Head of caudate nucleus (tissue), 42 donors: ENCODE measurements around the gene PPP1R27.
"Not testable (repeated sequence)": the region's sequence is repeated elsewhere in the genome, so short reads cannot be mapped to it uniquely, and the experiment has no call there.

Source experiments
- DNase-seq, 42 donors: peaks; one replicate each; pipeline versions ENCODE4 v3.0.0 to v3.0.0-alpha.2; 2020 to 2021; ENCODE audit warnings: mixed read lengths in 7 of 42
- intact Hi-C: fragments of 100-400 bp; cut with DNase I; formaldehyde crosslinking; loops from one replicate; pipeline ENCODE4 v1.15.0; 2022

PPP1R27 gene

DNA sequence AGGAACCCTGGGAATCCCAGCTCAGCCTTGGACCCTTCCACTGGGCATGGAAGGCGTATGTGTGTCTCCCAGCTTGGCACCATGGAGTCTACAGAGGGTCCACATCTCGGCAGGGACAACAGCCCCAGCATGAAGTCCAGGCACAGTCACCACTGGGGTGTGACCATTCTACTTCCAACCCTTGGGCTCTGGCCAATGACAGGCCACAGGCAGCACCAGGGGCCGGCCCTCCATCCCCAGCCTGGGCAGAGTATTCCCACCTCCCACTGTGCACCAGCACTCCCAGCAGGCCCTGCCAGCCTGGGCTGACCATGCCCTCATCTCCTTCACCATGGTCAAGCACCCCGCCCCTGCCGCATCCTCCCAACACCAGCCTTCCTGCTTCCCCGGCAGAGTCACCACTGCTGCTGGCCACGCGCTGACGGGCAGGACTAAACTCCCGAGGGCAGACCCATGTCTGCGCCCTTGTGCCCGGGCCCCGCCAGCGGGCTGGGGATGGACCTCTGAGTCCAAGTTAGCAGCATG is 9.5 kb upstream of the PPP1R27 start:
- intact Hi-C loops: no loop called here
- no peak for DNase-seq

DNA sequence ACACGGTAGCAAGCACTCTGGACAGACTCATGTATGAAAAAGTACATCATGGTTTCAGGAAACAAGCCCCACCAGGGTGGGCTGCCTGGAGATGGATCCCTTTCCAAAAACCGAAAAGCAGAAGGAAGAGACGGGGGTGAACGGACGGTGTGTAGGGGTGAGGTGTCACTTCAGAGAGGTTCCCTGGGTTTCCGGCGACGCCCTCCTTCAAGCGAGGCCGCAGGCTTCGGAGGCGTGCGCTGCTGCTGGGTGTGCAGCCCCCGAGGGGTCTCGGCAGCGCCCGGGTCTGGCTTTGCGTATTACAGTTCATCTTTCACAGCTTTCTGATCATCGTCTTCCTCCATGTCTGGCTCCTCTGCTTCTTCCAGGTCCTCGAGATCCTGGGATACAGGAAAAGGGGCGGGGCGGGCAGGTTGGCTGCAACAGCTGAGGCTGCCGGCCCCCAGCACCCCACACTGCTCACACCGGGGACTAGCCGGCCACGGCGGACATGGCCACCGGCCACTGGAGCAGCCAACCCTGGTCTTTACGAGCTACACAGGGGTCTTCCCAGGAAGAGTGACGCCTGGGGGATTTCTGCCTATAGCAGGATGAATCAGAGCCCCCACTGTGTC is 9.0 kb upstream of the PPP1R27 start:
- DNase-seq: no peak
- intact Hi-C loops: no loop called here

DNA sequence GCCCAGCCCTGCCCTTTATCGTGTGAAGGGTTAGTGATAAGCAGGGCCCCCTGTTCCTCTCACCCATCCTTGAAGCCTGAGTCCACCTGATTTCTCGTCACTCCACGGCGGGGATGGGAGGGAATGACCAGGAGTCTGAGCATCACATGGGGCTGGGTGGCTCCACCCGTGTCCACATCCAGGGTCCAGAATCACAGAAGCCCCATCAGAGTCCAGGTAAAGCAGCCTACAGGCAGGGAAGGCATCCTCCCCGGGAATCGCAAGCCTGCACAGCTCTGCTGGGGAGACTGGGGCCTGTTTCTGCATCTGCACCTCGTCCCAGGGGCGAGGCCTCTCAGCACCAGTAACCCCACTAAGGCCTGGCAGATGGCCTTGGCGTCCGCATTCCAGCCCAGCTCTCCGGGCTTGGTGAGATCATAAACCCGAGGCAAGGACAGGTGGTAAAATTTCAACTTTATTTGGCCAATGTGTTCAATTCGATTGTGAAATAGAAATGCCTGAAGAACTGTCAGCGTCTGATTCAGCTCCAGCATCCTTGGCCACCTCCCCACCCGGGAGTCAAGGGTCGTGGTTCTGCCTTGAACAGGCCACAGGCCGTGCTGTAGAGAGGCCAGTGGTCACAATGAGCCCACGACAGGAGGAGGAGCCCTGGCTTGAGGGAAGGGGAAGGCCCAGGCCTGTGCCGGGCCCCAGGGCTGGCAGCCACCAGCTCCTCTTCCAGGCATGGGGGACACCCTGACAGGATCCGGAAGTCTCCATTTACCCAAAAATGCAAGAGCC is 8.1 kb upstream of the PPP1R27 start:
- intact Hi-C loops: no loop called here
- DNase-seq: no peak

DNA sequence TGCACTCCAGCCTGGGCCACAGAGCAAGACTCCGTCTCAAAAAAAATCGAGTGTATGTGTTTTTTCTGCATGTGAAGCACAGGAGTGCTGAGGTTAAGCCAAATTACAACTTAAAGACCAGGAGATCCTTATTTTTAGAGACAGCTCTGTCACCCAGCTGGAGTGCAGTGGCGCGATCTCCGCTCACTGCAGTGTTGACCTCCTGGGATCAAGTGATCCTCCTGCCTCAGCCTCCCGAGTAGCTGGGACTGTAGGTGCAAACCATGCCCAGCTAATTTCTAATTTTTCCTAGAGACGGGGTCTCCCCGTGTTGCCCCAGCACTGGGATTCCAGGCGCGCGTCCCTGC is 7.5 kb upstream of the PPP1R27 start:
- intact Hi-C loops: no loop called here
- DNase-seq: no peak

DNA sequence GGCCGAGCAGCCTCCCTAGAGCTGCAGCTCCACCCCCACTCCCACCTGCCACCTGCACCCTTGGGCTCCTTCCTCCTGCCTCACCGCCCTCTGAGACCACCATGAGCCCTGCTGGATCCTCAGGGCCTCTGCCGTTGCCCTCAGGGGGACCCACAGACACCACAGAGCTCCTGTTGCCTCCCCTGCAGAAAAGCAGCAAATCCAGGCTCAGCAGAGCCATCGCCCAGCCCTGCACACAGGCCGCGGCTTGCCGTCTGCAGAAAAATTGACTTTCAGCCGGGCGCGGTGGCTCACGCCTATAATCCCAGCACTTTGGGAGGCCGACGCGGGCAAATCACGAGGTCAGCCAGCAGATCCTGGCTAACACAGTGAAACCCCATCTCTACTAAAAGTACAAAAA is 7.0 kb upstream of the PPP1R27 start:
- intact Hi-C loops: no loop called here
- no peak for DNase-seq

DNA sequence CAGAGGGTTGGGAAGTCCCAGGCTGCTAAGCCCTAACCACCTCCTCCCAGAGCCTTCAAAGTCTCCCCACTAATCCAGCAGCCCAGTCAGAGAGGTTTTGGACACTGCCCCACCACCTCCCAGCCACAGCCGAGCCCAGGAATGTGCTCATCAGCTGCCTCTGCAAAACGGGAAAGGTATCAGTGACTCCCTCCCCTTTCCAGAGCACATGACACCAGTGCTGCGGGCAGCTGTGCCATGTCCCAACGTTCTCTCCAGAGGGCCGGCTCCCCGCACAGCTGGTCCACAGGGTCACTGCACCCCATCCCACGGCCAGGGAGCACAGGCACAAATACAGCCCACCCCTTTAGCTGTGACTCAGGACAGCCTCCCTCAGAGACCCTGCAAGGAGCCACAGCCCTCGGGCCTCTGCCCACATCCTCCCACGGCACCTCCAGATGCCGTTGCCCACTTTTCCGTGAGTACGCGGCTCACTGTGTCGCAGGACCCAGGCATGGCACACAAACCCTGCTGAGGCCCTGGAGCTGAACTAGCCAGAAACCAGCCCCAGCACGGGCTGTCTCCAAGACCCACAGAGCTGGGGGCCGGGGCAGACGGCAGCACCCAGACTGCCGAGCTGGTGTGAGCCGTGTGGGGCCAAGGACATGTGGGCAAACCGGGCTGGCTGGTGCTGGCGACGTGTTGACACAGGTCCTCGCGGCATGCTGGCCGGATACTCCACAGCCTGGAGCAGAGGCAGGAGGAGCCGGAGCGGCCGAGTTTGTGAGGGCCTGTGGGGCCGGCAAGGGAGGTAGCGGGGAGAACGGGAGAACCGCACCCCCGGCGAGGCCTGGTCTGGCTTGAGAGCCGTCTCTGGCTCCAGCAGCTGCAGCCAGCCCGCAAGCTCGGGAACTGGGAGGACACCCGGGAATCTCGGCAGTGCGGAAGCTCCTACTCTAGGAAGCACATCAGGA is 6.3 kb upstream of the PPP1R27 start:
- DNase-seq: no peak
- intact Hi-C loops: no loop called here

DNA sequence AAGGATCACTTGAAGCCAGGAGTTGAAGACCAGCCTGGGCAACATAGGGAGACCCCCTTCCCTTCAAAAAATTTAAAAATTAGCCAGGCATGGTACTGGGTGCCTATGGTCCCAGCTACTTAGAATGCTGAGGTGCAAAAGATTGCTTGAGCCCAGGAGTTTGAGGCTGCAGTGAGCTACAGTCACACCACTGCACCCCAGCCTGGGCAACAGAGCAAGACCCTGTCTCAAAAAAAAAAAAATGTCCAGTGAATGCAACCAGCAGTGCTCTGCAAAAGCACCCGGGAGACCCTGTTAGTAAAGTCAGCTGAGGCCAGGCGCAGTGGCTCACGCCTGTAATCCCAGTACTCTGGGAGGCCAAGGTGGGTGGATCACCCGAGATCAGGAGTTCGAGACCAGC is 5.2 kb upstream of the PPP1R27 start:
- DNase-seq, intact Hi-C loops: not testable (repeated sequence)

DNA sequence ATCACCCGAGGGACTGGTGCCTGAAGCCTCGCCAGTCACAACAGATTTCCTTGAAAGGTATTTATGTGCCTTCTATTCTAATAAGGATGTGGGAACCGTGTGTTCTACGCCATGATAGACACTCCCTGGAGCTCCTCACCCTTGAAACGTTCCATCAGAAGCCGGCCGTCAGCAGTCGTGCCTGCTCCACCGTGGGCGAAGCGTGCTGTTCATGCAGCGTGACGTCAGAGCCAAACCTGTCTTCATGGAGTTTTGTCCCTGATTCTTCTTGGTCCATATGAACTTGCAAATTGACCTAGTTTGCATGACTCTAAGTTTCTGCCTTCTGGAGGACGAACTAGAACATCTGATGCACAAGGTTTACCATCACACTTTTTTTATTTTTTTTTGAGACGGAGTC is 4.5 kb upstream of the PPP1R27 start:
- intact Hi-C loops: no loop called here

DNA sequence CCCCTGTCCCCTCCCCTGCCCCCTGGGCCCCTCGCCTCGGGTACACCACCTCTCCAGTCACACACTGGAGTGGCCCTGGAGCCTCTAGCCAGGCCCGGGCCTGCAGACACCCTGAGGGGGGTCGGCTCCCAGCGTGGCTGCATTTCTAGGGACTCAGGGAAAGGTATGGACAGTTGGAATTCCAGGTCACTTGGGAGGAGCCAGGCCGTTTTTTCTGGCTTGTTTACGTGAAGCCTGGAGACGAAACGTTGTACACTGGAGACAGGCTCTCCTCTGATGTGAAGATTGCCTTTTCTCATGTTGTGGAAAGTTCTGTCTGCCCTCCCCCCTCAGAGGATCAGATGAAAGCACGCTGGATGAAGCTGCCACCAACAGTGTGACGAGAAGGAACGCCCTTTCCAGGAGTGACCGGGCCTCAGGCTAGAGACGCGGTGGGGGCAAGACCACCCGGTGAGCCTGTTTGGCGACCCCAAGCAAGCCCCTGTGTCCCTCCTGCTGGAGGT is 4.0 kb upstream of the PPP1R27 start:
- intact Hi-C loops: no loop called here
- no peak for DNase-seq

More for the DNA sequence above, 4.5 kb upstream of the PPP1R27 start:
- no peak for DNase-seq

DNA sequence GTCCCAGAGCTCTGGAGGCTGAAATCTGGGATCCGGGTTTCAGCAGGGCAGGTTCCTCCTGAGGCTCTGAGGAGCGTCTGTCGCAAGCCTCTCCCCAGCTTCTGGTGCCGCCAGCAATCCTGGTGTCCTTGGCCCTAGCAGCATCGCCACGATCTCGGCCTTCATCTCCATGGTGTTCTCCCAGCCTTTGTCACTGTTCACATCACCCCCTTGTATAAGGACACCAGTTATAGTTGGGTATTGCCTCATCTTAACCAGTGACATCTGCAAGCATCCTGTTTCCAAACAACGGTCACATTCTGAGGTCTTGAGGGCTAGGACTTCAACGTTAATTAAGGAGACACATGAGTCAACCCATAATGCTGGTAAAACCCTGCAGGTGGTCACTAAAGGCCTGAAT is 2.8 kb upstream of the PPP1R27 start:
- intact Hi-C loops: loop anchor here (2.0 kb wide), 1 partner anchor 21 kb away; no protein-coding TSS in a partner anchor
- no peak for DNase-seq

DNA sequence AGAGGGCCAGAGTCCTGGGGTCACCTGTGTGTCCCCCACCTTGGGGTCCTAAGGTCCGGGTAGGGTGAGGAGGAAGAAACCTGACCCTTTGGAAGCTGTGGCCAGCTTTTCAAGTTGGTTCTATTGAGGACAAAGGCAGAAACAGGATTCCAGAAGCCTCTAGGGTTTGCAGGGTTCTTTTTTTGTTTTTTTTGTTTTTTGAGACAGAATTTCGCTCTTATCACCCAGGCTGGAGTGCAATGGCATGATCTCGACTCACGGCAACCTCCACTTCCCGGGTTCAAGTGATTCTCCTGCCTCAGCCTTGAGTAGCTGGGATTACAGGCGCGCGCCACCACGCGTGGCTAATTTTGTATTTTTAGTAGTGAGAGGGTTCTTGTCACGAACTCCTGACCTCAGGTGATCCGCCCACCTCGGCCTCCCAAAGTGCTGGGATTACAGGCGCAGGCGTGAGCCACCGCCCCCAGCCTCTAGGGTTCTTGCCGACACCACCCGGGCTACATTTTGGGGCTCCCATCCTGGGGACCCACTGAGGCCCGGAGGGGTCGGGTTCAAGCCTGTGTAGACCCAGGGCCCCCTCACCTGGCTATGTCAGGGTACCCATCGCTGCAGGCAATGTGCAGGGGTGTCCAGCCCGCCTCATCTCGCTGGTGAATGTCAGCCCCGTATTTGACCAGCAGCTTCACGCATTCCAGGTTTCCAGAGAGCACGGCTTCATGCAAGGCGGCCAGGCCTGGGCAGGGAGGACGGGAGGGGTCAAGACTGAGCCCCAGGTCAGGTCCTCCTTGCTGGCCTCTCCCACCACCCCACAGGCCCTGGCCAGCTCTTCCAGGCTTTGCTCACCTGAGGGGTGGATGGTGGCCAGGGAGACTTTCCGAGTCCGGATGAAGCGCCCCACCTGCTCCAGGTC is 674 bp downstream of the PPP1R27 start:
- intact Hi-C loops: no loop called here
- DNase-seq: peak in 25 of 42 donors; percentile 5 to 51 (median 28)

DNA sequence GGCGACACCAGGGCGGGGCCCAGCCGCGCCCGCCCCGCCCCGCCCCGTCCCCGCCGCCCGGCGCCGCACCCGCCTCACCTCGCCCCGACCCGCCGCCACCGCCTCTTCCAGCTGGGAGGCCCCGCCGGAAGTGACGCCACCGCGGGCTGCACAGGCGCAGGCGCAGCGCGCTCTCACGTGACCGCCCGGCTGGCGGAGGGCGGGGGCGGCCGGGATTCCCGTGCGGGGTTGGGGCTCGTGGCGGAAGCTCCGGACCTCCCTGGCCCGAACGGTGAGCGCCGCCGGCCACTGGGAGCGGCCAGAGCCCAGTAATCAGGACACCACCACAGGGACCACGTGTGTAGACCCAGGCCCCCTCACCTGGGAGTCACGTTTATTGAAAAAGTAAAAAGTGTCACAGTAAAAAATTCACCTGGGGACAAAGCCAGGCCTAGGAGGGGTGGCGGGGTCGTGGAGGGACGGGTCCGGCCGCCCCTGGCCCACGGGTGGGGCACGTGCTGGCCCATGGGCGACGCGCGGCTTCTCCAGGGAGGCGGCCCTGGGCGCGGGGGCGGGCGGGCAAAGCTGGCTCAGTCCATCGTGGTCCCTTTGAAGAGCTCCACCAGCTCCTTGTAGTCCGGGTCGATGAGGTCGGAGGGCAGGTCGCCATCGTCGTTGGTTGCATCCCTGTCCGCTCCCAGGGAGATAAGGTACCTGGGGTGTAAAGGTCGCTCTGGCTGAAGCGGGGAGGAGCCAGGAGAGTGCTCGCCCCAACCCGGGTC is 1.5 kb downstream of the PPP1R27 start, which contains the start of gene MCRIP1:
Gene MCRIP1, minus strand, starts transcription at position 132 of the 761 bp plus-strand sequence. CDS start 8,785 bp downstream, outside the sequence.
- DNase-seq: peak; percentile 57 to 97 (median 93)
- intact Hi-C loops: no loop called here

DNA sequence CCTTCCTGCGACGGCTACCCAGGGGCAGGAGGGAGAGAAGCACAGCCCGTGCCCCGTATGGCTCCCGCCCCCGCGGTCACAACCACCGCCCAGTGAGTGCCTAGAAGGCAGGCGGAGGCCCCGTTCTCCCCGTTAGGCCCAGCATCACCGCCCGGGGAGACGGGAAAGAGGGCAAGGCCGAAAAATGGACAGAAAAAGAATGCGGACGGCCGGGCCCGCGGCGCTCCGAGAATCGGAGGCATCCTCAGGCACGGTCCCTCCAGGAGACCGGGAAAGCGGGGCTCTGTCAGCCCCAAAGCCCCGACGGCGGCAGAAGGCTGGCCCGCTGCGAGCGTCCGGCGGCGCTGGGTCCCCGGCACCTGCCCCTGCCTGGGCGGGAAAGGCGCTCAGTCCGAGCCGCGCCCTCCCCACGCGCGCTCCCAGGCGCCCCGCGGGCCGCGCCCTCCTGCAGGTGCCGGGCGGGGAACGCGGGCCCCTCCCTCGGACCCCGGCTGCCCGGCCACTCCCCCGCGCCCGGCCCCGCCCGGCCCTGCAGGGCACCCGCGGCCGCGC is 2.2 kb downstream of the PPP1R27 start:
- peak in 17 of 42 donors; percentile 4 to 48 (median 24) for DNase-seq
- intact Hi-C loops: no loop called here

DNA sequence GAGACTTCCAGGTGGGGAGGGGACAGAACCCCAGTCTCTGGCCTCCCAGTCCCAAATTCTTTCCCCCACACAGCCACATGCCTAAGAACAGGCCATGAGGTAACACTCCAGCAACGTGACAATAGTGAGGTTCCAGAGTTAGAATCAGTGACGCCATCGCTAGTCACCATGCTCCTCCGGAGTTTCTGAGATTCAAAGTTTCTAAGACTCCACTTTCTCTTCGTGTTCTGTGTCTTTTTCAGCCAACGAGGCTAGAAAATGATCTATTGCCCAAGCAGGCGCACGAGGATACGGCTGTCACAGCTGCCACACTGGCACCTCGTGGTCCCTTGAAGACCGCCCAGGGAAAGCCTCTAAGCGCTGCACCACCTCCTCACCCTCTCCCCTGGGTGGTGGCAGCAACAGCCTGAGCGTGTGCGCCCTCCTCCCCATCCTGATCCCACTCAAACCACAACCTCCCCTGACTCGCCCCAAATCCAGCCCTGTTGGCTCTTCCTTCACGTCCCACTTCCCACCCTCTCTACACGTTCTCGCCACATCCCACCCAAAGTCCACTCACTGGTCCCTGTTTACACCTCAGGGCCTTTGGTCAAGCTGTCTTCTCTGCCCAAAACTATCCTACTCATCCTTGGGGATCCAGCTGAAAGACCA is 2.8 kb downstream of the PPP1R27 start:
- DNase-seq: peak in 27 of 42 donors; percentile 3 to 64 (median 33)
- intact Hi-C loops: no loop called here

DNA sequence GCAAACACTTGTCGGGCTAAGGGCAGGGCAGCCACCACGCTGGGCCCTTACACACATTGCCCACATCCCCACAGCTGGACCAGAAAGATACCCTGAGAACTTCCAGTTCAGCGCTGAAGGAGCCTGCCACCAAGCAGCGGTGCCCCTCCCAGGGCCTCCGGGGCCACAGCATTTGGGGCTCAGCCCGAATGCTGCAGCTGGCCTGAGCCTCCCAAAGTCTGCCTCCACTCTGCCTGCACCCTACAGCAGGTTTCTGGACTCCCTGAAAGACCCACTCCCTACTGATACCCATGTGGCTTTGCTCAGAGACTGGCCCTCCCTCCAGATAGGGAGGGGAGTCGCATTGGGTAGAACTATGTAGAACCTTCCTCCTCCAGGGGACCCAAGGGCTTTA is 3.3 kb downstream of the PPP1R27 start:
- no peak for DNase-seq
- intact Hi-C loops: no loop called here

DNA sequence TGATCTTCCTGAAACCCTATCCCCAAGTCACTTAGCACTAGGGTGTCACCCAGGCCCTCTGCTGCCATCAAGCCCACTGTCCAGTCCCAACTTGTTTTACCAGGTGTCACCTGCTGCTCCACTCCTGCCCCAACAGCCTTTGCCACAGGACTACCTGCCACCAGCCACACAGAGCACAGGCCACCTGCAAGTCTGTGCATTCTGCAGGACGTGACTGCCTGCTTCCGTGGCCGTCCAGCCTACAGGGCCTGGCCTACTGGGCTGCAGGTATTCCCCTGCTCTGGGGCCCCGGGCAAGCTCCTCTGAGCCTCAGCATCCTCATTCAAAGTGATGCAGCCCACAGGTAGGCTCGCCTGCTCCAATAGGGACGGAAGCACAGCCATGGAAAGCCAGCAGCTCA is 5.0 kb downstream of the PPP1R27 start:
- DNase-seq: no peak
- intact Hi-C loops: no loop called here

DNA sequence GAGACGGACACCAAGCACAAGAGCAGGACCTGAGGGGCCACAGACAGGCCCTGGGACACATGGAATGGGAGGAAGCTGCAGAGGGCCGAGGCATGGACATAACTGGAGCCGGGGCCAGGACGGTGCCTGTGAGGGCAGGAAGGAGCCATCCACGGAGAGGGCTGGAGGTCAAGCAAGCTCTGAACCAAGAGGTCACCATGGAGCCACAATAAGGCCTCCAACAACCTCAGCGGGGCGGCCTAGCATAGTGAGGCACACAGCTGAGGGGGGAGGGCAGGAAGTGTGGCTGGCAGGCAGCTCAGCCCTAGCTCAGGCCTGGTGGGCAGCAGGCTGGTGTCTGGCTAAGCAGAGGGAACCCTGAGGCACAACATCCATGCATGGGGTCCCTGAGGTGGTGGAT is 6.2 kb downstream of the PPP1R27 start:
- no peak for DNase-seq
- intact Hi-C loops: no loop called here
